Transverse colon (tissue), 4 donors: ENCODE data around the gene CDH26. TPM values are rescaled to one million over a fixed set of nuclear protein-coding genes. Genes with fewer than 3 reads are reported as not detected.

Experiments
- DNase-seq: peaks from one replicate; pipeline ENCODE4 v3.0.0-alpha.2; 2019
- H3K27ac ChIP-seq, 4 donors: fragments of 200-600 bp; sonication (generic); 2 replicates each; pipeline ENCODE4 v1.5.1; 2016 to 2018; ENCODE audit warnings: inconsistent platforms in 4 of 4
- H3K27me3 ChIP-seq: fragments of 200-600 bp; sonication (generic); 2 replicates; pipeline ENCODE4 v1.5.1; 2017; ENCODE audit warnings: inconsistent platforms
- H3K36me3 ChIP-seq, 4 donors: fragments of 200-600 bp; sonication (generic); 2 replicates each; pipeline ENCODE4 v1.5.1; 2017 to 2019; ENCODE audit warnings: inconsistent platforms in 4 of 4
- H3K4me1 ChIP-seq, 4 donors: fragments of 200-600 bp; sonication (generic); 2 replicates each; pipeline ENCODE4 v1.5.1; 2017 to 2020; ENCODE audit warnings: inconsistent platforms in 4 of 4
- H3K4me3 ChIP-seq, 4 donors: fragments of 200-600 bp; sonication (generic); 1 replicate in 1 of 4; 2 replicates in 3 of 4; pipeline versions ENCODE4 v1.5.1 to v1.6.1; 2017 to 2019; ENCODE audit warnings: inconsistent platforms in 4 of 4
- H3K9me3 ChIP-seq, 2 donors: fragments of 200-600 bp; sonication (generic); 2 replicates each; pipeline ENCODE4 v1.5.1; 2017 to 2019; ENCODE audit warnings: inconsistent platforms in 2 of 2
- CTCF ChIP-seq, 5 experiments: fragments of 200-600 bp in 3 of 5; fragments of 450-650 bp in 2 of 5; sonication (generic) in 3 of 5; IDR thresholded peaks; 1 replicate in 2 of 5; 2 replicates in 3 of 5; pipeline ENCODE4 v1.5.1; 2016 to 2017; ENCODE audit warnings: antibody characterized with exemption in 5 of 5, inconsistent platforms in 3 of 5, mild to moderate bottlenecking in 2 of 5, moderate library complexity in 1 of 5
- EP300 ChIP-seq: sonication (generic); formaldehyde crosslinking; IDR thresholded peaks from one replicate; pipeline ENCODE4 v1.6.1; 2017; ENCODE audit warnings: antibody characterized with exemption, low read depth
- POLR2A ChIP-seq: fragments of 450-650 bp; IDR thresholded peaks from one replicate; pipeline ENCODE4 v1.6.1; 2016; ENCODE audit warnings: antibody characterized with exemption, mild to moderate bottlenecking, moderate library complexity
- POLR2AphosphoS5 ChIP-seq, 3 donors: sonication (generic); formaldehyde crosslinking; IDR thresholded peaks; one replicate each; pipeline ENCODE4 v1.6.1; 2016; ENCODE audit warnings: antibody characterized with exemption in 3 of 3
- WGBS, 2 donors: methylation state at CpG; one replicate each; pipeline ENCODE4 v1.1.5; 2018; ENCODE audit warnings: low coverage in 1 of 2; 5-methylcytosine and 5-hydroxymethylcytosine counted together
- in situ Hi-C, 4 donors: fragments of 200-750 bp; cut with MboI; loops; one replicate each; pipeline versions ENCODE4 v1.15.0 to v1.15.1; 2017; ENCODE audit warnings: low sequenced_read_pairs in 3 of 4, low pct_ligation_motif_present in 1 of 4, low pct_unique_long_range_greater_than_20kb in 1 of 4
- intact Hi-C: fragments of 100-400 bp; cut with DNase I; formaldehyde crosslinking; loops from one replicate; pipeline ENCODE4 v1.15.1; 2023; ENCODE audit warnings: low total_unique reads
- total RNA-seq, 4 donors: library from RNA; depleted of rRNA; stranded (reverse); fragments of >200 nt; gene quantifications; one replicate each; pipeline ENCODE4 v1.1.0, GENCODE V29; 2016

CDH26 gene
- total RNA-seq, 4 donors from 2014 or later, result 1.4 to 1.9 TPM; not detected in 2

GRCh38 chr20:60024245-60024644 lies 66.0 kb downstream of the CDH26 start:
- H3K9me3 ChIP-seq, result no peaks in the 10 kb centered on the region
- no peak overlapping the region for H3K4me3 ChIP-seq
- TF ChIP-seq CTCF (IDR thresholded peaks at IDR 0.05) (no peak), EP300 (no peak), POLR2AphosphoS5 (IDR thresholded peaks at IDR 0.05) (no peak)
- intact Hi-C loops, result no loop called here
- H3K36me3 ChIP-seq, result no peaks in the 10 kb centered on the region
- 50 to 57% methylated on average over 2 to 3 of the region's 3 CpGs for WGBS, 2 donors
- no peaks in the 10 kb centered on the region for H3K4me1 ChIP-seq
- H3K27me3 ChIP-seq, result no peaks in the 10 kb centered on the region
- in situ Hi-C loops, result no loop called here
- no peak overlapping the region for H3K27ac ChIP-seq
- DNase-seq, result no peak

- Histone ChIP-seq H3K27ac (no peak overlapping the region), H3K36me3 (no peaks in the 10 kb centered on the region), H3K4me1 (no peaks in the 10 kb centered on the region), H3K27me3 (no peaks in the 10 kb centered on the region), H3K4me3 (no peak overlapping the region), H3K9me3 (no peaks in the 10 kb centered on the region)
- in situ Hi-C loops (no loop called here), intact Hi-C loops (no loop called here)
- no peak for DNase-seq
- 67 to 100% methylated on average over 2 to 5 of the region's 5 CpGs for WGBS, 2 donors
- TF ChIP-seq EP300 (no peak), POLR2A (no peak), CTCF (IDR thresholded peaks at IDR 0.05) (no peak), POLR2AphosphoS5 (IDR thresholded peaks at IDR 0.05) (no peak)
Measured at GRCh38 chr20:60024801-60025200, 66.6 kb downstream of the CDH26 start.

- no peaks in the 10 kb centered on the region for H3K9me3 ChIP-seq
- H3K27me3 ChIP-seq, result no peaks in the 10 kb centered on the region
- H3K4me1 ChIP-seq, result no peaks in the 10 kb centered on the region
- no peak overlapping the region for H3K4me3 ChIP-seq
- no peak overlapping the region for H3K27ac ChIP-seq
- TF ChIP-seq POLR2AphosphoS5 (IDR thresholded peaks at IDR 0.05) (no peak), POLR2A (no peak), CTCF (IDR thresholded peaks at IDR 0.05) (no peak), EP300 (no peak)
- no peak for DNase-seq
- H3K36me3 ChIP-seq, result no peaks in the 10 kb centered on the region
- intact Hi-C loops, result no loop called here
- in situ Hi-C loops, result no loop called here
- 80 to 86% methylated on average over 4 of the region's 4 CpGs for WGBS, 2 donors
Measured at GRCh38 chr20:60026010-60026409, 67.8 kb downstream of the CDH26 start.

GRCh38 chr20:60030471-60030870 lies 72.2 kb downstream of the CDH26 start:
- H3K4me1 ChIP-seq, result no peaks in the 10 kb centered on the region
- intact Hi-C loops (no loop called here), in situ Hi-C loops (loop anchor here in 1 of 4 donors (10.0 kb wide), 1 partner anchor 76 kb away; the partner anchor contains the start of gene CDH26)
- no peaks in the 10 kb centered on the region for H3K36me3 ChIP-seq
- DNase-seq, result no peak
- TF ChIP-seq POLR2A (no peak), POLR2AphosphoS5 (IDR thresholded peaks at IDR 0.05) (no peak), EP300 (no peak), CTCF (IDR thresholded peaks at IDR 0.05) (no peak)
- WGBS, 2 donors, result 78% methylated on average over 1 of the region's 1 CpG; no CpG with 5 or more reads in 1 of the 2 donors
- H3K9me3 ChIP-seq, result no peaks in the 10 kb centered on the region
- no peak overlapping the region for H3K27ac ChIP-seq
- H3K4me3 ChIP-seq, result no peak overlapping the region
- H3K27me3 ChIP-seq, result no peaks in the 10 kb centered on the region
